HTERT RPE-1 (cell line): ENCODE measurements around the gene DBH.
"Not testable (repeated sequence)": the region's sequence is repeated elsewhere in the genome, so short reads cannot be mapped to it uniquely, and the experiment has no call there.

Source experiments
- in situ Hi-C: fragments of 300-500 bp; cut with MboI; formaldehyde crosslinking; loops from 4 replicates; pipeline ENCODE4 v1.14.3; 2020; ENCODE audit warnings: low sequenced_read_pairs

DBH gene

DNA sequence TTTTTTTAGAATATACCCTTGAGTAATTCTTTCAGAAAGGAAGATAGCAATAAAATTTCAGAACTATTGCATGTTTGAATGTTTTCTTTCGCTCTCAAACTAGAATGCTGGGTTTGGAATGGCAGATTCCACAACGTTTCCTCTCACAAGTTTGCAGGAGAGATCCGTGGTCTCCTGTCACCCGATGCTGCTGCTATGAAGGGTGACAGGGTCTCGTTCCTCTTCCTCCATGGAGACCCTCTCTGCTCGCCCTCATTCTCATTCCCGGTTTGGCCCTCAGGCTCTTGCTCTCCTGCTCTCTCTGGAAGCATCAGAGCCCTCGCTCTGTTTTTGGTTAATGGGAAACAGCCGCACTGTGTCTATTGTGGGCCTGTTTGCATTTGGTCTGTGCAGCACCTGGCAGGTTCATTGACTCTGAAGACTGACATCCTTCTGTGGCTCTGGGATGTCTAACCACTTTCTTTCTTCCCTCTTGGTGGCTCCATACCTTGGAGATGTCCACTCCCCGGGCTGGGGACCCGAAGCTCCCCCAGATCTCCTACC is 14.4 kb upstream of the DBH start:
- in situ Hi-C loops: no loop called here

DNA sequence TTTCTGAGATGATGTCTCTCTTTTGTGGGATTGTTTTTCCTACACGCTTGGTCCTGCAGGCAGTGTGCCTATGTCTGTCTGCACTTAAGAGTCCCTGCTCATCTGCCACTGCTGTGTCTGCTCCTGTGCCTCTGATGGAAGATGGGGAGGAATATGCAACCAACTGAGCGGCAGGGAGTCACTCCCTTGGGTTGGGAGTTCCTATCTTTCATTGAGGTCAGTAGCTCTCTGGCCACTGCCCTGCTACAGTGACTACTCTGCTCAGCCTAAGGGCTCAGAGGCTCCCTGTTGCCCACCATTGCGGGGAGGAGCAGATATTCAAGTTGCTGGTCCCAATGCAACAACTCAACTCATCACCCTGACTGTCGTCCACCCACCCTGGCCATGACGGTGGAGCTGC is 13.6 kb upstream of the DBH start:
- in situ Hi-C loops: no loop called here

DNA sequence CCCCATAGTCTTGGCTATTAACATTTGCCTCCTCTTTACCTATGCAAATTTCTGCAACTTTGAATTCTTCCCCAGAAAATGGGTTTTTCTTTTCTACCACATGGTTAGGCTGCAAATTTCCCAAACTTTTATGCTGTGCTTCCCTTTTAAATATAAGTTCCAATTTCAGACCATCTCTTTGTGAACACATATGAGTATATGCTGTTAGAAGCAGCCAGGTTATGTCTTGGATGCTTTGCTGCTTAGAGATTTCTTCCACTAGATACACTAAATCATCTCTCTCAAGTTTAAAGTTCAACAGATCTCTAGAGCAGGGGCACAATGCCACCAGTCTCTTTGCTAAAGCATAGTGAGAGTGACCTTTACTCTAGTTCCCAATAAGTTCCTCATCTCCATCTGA is 10.2 kb upstream of the DBH start:
- in situ Hi-C loops: not testable (repeated sequence)

DNA sequence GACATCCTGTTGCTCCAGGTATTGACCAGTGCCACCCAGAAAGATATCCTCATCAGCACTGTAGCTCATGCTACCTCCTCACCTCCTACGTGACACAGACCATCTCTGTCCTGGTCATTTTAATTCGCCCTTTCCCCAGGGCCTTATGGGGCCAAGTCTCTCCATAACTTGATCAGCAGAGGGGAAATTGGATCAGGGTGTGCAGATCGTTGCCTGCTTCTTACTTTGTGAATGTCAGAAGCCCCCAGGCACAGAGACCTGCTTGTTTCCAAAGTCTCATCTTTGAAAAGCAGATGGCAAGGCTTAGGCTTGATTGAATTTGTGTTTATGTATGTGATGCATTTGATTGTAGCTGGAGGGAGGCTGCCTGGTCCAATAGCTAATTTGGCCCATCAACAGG is 8.8 kb upstream of the DBH start:
- in situ Hi-C loops: no loop called here

DNA sequence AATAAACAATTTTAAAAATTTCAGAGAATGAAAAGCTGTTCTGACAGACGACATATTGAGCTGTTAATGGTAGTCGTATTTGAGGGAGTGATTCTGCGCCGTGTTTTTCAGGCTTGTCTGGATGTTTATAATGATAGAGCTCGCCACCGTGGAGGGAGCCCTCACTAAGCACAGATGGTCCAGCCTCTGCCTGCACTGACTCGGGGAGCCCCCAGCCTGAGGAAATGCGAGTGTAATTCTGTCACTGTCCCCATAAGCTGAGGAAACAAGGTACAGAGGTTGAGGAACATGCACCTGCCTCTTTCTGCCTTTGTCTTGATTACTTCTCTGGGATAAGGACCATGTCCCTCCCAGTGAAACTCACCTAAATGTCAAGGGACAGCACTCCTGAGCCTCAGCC is 7.4 kb upstream of the DBH start:
- in situ Hi-C loops: no loop called here

DNA sequence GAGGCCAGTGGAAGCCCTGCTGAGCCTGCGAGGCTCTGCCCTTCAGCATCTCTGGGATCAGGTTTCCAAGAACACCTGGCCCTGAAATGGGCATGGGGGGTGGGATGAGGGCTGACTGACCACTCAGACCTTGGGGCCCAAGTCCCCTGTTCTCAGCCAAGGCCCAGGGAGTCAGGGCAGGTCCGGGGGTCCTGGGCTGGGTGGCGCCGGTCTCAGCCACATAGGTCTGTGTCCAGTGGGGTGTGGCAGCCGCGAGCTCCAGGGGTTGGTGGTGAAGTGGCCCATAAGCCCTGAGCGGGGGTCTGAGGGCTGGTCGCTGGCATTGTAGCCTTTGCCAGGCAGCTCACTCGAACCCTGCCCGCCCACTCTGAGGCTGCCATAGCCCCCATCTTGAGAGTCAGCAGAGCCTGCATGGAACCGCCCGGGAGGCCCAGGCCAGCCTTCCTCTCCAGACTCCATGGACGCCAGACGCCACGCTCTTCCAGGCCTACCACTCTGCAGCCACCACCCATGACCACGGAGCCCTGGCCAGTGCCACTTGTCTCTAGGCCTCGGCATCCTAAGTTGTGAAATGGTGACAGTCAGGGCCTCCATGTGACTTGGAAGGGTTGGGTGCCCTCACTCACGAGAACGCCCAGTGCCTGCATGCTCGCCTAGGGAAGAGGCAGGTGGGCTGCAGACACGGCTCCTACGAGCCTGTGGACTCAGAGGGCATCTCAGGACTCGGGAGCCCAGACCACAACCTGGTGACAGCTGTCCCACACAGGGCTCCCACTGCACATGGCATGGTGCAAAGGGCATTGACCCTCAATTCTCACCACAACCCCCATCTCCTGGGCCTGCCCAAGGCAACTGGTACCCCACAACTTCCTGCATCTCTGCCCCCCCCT is 6.7 kb upstream of the DBH start:
- in situ Hi-C loops: no loop called here

DNA sequence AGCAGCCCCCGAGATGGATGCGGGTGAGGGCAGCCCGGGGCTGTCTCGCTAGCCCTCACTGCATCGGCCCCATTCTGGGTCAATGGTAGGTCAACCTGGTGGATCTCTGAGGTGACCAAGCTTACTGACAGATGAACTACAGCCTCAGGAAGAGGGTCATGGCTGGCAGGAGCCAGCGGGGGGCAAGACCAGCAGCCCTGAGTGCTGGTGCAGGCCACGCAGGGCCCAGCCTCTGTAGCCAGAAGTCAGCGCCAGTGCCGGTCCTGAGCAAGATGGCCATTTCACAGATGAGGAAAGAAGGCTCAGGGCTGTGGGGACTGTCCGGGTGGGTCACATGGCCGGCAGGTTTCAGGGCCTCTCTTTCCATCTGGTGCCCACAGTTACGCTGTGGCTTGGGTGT is 5.1 kb upstream of the DBH start:
- in situ Hi-C loops: no loop called here

DNA sequence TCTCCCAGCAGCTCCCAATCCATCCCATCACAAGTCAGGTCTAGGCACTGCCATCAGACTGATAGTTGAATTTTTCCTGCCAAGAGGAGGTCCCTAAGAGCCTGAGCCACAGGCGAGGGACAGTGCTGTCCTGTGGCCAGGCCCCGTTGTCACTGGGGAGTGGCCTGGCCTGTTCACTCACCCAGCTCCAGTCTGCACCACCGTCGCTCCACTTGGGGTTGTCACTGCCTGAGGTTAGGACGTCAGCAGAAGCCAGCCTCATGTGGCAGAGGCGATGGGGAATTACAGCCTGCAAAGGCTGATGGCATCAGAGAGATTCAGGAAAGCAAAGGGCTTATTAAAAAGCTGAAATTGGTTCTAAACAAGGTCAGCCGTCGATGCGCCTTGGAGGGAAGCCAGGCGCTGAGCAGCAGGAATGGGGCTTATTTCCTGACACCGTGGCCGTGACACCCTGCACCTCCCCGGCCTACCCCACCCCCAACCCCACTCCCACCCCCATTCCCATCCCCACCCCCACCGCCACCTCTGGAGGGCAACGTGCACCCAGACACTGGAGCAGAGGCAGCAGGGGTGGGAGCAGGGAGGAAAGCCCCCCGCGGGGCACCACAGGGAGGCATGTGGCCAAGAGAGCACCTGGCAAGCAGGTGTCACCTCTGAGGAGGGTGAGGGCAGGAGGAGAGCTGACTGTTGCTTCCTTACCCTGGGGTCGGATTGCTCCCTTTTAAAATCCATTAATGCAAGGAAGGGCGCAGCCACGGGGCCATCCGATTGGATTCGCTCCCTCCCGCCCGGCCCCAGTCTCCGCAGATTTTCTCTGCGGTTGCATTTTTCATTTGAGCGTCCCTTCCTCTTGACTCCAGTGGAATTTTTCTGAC is 3.1 kb upstream of the DBH start:
- in situ Hi-C loops: no loop called here

DNA sequence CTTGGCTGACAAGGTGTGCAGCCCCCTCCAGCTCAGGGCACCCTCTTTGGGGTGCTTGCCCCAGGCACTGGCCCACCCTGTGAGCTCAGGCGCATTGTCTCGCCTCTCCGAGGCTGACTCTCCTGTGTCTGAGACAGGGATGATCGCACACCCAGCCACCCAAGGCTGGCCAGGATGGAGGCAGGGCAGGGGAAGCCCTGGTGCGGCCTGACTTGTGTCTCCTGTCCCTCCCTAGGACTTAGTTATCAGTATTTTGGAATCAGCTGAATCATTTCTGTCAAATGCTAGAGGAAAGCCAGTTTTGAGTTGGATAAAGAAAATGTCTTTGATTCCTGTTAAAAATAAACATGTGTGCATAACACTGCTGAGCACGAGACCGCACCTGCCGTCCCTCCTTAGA is 2.5 kb upstream of the DBH start:
- in situ Hi-C loops: no loop called here

DNA sequence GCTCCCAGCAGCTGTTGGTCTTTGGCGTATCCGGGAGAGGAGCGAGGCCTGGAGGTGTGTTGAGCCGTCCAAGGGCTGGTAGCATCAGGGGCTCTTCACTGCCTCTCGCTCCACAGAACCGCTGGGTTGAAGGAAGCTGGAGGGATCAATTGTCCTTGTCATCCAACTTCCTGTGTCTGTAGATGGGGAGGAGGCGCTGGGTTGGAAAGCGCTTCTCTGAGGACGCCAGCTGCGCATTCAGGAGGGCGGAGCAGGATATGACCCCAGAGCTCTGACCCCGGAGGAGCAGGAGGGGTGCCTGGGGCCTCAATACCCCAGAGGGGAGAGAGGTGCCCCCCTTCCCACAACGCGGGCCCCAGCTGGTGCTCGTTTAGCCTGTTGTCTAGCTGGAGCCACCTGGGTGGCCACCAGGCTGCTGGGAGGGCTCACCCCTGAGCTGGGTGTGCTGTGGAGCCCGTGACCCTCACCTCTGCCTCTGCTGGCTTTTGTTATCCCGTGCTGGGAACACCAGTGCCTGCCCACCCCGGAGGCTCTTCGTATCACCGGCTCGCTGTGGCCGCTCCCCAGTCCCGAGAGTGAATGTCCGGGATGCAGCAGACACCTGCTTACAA is 2.0 kb upstream of the DBH start:
- in situ Hi-C loops: no loop called here

DNA sequence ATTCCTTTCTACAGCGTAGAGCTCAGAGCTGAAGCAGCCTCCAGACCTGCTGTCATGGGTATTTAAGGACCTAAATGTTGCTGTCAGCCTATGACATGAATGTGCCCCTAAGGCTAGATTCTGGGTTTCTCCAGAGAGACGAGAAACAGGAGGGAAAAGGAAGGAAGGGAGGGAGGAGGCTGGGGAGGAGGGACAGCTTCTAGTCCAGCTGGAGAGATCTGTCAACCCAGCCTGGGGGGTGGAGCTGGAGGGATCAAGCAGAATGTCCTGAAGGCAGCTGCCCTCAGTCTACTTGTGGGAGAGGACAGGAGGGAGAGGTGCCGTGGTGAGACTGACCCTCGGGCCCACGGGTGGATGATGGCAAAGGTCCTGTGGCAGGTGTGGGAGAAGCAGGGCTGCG is 1.1 kb upstream of the DBH start:
- in situ Hi-C loops: no loop called here

DNA sequence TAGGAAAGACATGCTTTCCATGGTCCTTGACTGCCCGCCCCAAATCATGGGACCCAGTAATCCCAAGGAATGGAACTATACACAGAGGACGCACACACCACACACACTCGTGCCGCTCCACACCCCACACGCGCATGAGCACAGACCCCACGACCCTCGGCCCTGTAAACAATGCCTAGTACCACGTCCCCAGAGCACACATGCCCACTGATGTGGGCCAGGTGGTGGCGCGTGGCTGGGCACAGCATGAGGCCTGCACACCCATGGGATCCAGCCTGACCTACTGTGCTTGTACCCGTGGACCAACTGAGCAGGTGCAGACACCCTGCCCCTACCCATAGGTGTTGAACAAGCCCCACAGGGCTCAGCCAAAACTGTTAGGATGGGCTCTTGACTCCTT is 739 bp downstream of the DBH start:
- in situ Hi-C loops: no loop called here

DNA sequence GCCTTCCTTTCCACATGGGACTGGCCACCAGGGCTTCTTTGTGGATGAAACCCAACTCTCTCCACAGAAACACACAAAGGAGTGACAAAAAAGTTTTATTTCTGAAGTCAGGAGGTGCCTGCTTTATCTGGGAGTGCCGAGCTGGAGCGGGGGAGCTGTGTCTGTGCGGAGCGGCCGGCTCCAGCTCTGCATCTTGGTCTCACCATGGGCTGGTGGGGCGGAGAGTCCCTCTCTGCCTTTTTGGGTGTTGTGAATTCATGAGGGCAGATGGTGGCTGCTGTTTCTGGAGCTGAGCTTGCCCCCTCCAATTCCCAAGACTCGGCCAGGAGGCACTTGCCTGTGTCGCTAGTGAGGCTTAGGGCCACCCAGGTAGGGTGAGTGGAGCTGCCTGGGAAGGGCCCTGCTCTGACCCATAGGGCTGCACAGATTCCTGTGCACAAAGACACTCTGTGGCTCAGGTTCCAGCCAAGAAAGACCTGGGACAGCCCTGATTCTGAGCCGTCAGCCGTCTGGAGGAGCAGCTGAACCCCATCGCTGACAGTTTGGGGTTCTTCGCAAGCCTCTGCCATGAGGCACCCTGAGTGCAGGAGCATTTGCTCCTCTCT is 1.4 kb downstream of the DBH start:
- in situ Hi-C loops: no loop called here

DNA sequence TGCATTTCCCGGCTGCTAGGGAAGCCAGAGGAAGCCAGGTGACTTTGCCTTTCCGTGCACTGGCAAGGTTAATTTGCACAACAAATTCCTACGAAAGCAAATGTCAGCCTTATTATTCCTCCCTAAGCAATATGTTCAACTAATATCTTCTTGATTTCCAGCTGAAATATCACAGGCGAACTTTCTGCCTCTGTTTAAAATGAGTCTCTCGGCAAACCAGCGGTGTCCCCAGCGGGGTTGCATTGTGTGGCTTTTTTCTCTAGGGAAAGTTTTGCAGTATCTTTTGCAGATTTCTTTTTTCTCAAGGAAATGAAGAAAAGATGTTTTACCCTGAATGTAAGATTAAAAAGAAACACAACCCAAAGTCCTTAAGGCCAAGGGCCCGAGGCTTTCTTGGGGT is 1.9 kb downstream of the DBH start:
- in situ Hi-C loops: no loop called here

DNA sequence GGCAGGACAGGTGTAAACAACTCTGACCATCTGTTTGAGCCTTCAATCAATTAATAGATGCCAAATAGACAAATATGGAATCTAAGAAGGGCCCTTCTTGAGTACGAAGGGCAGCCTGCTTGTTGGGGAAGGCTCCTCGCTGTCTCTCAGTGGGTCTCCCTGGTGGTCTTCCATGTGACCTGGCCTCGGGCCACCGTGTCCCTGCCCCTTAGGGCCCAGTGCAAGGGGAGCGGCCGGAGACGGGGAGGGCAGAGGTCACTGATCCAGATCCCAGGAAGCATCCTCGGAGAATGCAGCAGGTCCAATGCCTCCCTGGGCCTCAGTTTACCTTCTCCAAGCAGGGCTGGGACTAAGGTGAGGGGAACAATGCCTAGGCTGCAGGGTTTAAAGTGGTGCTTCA is 2.5 kb downstream of the DBH start:
- in situ Hi-C loops: no loop called here

DNA sequence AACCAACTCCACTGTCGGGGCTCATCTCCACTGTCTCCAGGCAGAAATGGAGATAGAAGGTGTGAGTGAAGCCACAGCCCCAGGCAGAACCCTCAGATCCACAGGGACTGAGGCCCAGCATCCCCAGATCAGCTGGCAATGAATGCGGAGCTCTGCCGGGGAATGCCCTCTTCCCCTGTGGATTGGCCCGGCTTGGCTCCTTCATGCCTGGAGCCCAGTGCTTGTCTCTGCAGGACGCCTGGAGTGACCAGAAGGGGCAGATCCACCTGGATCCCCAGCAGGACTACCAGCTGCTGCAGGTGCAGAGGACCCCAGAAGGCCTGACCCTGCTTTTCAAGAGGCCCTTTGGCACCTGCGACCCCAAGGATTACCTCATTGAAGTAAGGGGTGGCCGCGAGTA is 3.5 kb downstream of the DBH start:
- in situ Hi-C loops: no loop called here

DNA sequence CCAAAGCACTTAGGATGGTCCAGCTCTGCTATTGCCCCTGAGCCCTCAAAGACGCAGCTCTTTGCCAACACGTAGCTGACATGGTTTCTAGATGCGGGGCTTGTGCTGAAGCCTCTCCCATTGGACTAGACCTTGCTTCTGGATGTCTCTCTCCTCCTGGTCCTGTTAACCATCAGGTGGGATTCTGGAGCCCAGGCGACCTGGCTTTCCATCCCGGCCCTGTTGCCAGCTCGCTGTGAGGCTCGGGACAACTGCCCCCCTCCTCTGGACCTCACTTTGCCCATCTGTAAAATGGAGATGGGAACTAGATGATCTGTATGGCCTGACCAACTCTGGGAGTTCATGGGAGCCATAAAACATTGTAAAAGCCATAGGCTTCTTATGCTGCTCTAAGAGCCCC is 4.0 kb downstream of the DBH start:
- in situ Hi-C loops: no loop called here

DNA sequence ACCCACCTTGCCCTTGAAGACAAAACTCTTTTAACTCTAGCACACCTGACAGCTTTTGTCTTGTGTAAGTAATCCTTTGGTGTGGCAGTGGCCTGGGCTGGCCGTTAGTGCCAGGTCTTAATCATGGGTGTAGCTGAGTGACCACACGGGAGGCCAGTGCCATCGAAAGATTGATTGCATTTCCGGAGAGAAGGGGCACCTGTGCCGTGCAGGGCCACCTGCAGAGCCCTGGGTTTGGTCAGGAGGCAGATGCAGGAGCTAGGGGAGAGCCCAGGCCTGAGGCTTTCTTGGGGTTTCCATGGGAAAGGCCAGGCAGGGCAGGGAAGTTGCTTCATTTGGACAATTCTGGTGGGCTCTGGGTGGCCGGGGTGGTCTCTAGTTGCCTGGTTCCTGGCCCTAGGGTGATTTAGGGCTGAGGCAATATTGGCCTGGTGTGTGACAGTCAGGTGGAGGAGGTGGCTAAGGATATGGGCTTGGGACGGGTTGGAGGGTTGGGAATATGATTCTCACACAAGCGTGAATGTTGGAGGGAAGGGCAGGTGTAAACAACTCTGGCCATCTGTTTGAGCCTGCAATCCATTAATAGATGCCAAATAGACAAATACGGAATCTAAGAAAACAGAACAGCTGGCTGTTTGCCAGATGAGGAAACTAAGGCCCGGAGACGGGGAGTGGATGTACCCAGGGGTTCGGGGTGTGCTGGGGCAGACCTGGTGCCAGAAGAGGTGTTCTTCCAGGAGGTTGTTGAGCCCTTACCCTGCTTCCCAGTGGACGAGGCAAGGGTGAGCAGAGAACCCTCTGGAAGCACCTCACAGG is 4.6 kb downstream of the DBH start:
- in situ Hi-C loops: no loop called here

DNA sequence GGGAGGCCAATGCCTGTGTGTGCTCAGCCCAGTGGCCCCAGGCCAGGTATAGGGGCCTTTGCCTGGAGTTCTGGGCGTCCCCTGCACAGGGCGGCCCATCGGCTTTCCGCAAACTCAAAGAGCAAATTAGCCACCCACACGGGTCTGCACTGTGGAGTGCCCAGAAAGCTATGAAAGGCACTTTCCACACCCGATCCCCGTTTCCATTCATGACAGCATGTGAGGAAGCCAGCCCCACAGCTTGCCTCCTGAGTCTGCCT is 5.2 kb downstream of the DBH start:
- in situ Hi-C loops: no loop called here

DNA sequence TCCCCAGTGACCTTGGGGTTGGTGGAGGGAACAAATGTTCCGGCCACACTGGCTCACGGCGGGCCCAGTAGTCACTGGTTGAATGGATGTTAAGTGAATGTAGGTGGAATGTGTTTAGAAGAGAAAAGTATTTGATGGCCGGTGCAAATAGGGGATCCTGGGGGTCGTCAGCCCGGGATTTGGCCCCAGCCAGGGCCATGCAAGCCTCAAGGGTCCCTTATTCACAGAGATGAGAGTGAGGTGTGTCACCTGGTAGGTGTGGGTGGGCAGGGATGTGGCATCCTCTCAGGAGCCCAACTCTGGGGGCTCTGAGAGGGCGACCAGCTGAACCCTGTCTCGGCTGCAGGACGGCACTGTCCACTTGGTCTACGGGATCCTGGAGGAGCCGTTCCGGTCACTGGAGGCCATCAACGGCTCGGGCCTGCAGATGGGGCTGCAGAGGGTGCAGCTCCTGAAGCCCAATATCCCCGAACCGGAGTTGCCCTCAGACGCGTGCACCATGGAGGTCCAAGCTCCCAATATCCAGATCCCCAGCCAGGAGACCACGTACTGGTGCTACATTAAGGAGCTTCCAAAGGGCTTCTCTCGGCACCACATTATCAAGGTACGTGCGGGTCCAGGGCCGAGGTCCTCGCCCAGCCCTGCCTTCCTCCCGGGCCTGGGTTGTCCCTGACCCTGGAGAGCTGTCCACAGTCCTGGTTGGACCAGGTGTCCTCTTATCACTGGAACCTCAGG is 5.9 kb downstream of the DBH start:
- in situ Hi-C loops: no loop called here
